ENCODE results near the gene PRIMPOL.

DNA sequence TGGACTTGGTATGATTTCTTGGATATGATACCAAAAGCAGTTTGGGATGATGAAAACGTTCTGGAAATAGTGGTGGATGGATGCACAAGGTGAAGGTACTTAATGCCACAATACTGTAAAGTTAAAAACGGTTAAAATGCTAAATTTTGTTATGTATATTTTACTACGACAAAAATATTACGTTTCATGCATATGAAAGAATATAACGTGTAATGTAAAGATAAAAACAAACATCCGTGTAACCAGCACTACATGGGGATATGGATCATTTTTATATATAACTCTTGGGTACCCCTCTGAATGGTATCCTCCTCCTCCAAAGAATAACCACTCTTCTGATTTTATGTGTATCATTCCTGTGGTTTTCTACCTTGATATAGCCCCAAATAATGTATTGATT is 85.2 kb downstream of the PRIMPOL start:
- TF ChIP-seq EZH2 (IDR thresholded peaks at IDR 0.05; ENCODE audit: borderline replicate concordance, low read depth, low read length, severe bottlenecking), result no peak
- TF ChIP-seq, protein P1, sequence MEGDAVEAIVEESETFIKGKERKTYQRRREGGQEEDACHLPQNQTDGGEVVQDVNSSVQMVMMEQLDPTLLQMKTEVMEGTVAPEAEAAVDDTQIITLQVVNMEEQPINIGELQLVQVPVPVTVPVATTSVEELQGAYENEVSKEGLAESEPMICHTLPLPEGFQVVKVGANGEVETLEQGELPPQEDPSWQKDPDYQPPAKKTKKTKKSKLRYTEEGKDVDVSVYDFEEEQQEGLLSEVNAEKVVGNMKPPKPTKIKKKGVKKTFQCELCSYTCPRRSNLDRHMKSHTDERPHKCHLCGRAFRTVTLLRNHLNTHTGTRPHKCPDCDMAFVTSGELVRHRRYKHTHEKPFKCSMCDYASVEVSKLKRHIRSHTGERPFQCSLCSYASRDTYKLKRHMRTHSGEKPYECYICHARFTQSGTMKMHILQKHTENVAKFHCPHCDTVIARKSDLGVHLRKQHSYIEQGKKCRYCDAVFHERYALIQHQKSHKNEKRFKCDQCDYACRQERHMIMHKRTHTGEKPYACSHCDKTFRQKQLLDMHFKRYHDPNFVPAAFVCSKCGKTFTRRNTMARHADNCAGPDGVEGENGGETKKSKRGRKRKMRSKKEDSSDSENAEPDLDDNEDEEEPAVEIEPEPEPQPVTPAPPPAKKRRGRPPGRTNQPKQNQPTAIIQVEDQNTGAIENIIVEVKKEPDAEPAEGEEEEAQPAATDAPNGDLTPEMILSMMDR (IDR thresholded peaks at IDR 0.05; ENCODE audit: borderline replicate concordance, extremely low read depth, low read length, poor library complexity, severe bottlenecking), result no peak
